Right lobe of liver (tissue), 4 donors: ENCODE data around the gene EXOC4.

Experiments used
- CTCF ChIP-seq, 4 donors: fragments of 200-600 bp in 3 of 4; fragments of 450-650 bp in 1 of 4; IDR thresholded peaks; one replicate each; pipeline versions ENCODE4 v1.5.1 to v1.8.0; 2016 to 2022; ENCODE audit warnings: antibody characterized with exemption in 4 of 4, mild to moderate bottlenecking in 2 of 4
- POLR2A ChIP-seq: fragments of 450-650 bp; IDR thresholded peaks from one replicate; pipeline ENCODE4 v1.6.1; 2017; ENCODE audit warnings: antibody characterized with exemption, mild to moderate bottlenecking
- donor health status: DM: no; HTN: no; CAD: no.
- donor health status: DM: no; HTN: no; CAD: no.
- donor health status: DM: no; HTN: yes; CAD: no.

DNA sequence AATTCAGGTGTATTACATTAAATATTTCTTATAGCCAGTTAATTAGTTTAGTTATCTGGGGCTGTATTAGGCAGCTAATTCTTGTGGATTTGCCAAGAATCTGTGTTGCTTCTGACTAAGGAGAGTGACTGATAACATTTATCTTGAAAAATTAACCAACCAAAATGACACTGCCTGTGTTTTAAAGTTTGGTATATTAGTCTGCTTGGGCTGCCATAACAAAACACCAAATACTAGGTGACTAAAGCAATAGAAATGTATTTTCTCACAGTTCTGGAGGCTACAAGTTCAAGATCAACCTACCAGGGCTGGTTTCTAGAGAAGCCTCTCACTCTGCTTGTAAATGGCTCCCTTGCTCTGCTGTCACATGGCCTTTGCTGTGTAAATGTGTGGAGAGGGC, 12.9 kb downstream of the EXOC4 start:
- TF ChIP-seq CTCF (IDR thresholded peaks at IDR 0.05) (no peak), POLR2A (no peak)
